NCI-H1092 treated with DMSO at 0.1 percent for 48 hours (cell line): Measurements from ENCODE around the gene PDE11A.

Experiments used
- DNase-seq: peaks from one replicate; lab custom pipeline; 2025; lab: John Stamatoyannopoulos, UW

PDE11A gene

DNA sequence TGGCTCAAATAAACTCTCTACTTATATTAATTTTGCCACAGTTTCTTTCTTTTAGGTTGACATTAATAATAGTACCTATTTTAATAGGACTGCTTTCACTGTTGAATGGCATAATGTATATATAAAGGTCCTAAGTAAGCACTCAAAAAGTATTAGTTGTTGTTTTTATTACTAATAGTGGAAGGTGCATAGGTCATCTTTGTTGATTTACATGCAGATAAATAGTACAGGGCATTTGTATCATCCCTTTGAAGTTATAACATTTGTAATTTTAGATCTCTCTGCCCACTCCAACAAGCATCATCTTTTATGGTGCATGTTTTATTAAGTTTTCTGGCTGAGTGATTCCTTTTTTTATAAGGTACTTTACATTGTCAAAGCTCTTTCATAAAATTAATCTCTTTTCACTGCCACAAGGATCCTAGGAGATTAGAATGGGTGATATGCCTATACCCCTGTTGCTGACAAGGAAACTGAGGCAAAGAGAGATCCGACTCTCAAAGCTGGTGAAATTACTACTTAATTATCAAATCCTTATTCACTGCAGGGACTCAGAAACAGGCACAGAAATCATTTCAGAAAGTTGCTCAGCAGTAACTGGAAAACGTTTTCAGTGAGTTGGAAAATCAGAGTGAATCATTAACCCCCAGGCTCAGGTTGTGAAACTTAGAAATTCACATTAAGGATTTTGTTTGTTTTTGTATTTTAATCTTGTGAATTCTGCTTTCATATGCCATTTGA lies 380.4 kb downstream of the PDE11A start:
- DNase-seq, result no peak

DNA sequence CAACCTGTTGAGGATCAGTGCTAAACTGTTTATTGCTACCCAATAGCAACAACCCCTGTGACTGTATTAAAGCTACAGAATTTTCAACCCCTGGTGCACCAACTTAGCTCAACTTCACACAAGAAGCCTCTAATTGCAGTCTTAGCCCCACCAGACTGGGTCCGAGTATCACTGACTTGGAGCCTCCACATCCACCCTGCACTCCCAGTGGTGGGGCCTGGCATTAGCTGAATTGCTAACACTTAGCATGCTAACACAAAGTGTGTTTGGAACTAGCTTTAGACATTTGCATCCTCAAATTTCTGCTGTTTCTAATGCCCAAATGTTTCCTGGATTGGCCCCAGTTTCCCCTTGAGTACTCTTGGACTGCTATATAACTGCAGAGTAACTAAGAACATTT lies 381.4 kb downstream of the PDE11A start:
- DNase-seq, result no peak

GRCh38 chr2:177689623-177690022 lies 383.0 kb downstream of the PDE11A start:
- no peak for DNase-seq

DNA sequence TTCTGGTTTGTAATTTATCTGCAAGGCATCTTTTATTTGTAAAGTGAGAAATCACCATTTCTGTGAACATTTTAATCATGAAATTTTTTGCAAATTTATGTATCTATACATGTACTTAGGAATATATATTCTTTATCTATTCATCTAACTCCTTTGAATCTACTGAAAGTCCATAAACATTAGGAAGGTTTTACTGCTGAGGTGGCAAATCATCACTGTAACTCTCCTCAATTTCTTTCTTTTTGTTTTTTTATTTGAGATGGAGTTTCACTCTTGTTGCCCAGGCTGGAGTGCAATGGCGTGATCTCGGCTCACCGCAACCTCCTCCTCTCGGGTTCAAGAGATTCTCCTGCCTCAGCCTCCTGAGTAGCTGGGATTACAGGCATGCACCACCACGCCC lies 383.7 kb downstream of the PDE11A start:
- DNase-seq, result no peak

GRCh38 chr2:177683661-177684069 lies 388.9 kb downstream of the PDE11A start:
- DNase-seq, result no peak

- no peak for DNase-seq
These were observed 389.5 kb downstream of the PDE11A start for GRCh38 chr2:177682836-177683660.

DNA sequence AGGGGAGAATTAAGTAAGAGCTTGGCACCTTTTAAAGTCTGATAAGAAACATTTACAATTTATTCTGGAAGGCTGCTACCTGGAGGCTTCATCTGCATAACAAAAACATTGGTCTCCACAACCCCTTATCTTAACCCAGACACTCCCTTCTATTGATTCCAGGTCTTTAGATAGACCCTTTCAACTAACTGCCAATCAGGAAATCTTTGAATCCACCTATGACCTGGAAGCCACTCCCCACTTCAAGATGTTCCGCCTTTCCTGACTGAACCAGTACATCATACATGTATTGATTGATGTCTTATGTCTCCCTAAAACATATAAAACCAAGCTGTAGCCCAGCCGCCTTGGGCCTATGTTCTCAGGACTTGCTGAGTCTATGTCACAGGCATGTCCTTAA lies 390.6 kb downstream of the PDE11A start:
- no peak for DNase-seq

DNA sequence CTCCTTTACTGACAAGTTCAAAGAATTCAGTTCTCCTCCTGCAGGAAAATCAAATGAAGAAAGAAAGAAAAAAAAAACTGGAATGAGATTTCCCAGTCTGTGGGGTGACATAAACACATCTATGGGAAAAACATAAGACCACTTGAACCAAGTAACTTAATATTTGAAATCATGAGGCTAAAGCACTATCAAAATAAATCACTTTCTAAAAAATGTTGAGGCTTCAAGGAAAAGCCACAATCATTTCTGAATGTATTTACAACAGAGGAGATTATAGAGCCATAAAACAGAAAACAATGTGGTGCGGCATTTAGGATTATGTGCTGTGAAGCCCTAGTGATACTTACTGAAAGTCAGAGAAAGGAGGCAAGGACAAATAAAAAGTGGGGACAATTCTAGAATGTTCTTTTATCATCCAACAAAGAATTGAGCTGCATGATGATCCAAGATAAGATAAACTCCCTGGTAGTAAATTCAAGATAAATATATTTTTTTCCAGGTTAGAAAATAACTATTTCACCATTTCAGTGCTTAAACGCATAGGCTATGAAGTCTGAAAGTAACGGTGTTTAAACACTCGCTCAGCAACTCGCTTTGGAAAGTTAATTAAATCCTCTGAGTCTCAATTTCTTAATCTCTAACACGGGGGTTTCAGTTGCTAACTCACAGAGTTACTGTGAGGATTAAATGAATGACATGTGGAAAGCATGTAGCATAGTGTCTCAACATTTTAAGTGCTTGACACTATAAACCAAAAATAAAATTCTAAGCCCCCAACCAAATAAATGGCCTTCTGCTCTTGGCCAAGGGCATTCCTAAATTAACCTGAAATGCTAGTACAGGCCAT lies 391.5 kb downstream of the PDE11A start:
- no peak for DNase-seq

- no peak for DNase-seq
These were observed 392.7 kb downstream of the PDE11A start for GRCh38 chr2:177679611-177680605.

DNA sequence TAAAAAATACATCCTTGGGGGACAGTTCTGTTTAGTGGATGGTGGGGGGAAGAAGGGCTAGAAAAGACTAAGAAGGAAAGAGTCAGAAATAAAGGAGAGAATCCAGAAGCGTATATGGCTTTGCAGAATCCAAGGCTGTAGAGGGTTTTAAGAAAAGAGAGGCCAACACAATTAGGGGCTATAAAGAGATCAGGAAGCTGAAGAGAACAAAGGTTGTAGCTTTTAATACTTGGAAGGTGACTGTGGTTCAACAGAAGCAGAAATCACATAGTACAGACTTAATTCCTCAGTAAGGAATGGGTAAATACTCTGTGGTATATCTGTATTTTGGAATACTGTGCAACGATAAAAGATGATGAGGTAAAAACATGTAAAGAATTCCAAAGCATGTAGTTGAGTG lies 393.6 kb downstream of the PDE11A start:
- DNase-seq, result no peak

GRCh38 chr2:177676636-177677035 lies 395.9 kb downstream of the PDE11A start:
- DNase-seq, result no peak

- DNase-seq, result no peak
These were observed 396.8 kb downstream of the PDE11A start for GRCh38 chr2:177675825-177676224.

DNA sequence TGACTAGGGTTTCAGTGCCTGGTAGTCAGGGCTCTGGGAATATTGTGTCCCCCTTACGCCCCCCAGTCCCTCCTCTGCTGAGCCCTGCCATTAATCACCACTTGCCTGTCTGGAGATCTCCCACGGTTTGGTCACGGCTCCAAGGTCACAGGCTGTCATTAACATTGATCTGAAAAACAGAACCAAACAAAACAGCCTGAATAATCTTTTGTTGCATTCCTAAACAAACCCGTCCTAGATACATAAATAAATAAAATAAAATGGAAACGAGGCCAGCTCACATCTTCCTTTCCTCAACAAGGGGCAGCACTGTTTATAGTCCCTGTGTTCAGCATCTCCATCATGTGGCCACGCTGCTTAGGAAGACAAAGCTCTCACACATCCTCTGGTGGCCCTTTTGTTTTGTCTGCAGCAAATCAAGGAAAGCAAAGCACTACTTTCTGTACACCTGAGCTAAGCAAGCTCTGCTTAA lies 397.2 kb downstream of the PDE11A start:
- no peak for DNase-seq

- no peak for DNase-seq
These were observed 398.7 kb downstream of the PDE11A start for GRCh38 chr2:177673602-177674595.

- DNase-seq, result no peak
These were observed 400.9 kb downstream of the PDE11A start for GRCh38 chr2:177671662-177672061.

DNA sequence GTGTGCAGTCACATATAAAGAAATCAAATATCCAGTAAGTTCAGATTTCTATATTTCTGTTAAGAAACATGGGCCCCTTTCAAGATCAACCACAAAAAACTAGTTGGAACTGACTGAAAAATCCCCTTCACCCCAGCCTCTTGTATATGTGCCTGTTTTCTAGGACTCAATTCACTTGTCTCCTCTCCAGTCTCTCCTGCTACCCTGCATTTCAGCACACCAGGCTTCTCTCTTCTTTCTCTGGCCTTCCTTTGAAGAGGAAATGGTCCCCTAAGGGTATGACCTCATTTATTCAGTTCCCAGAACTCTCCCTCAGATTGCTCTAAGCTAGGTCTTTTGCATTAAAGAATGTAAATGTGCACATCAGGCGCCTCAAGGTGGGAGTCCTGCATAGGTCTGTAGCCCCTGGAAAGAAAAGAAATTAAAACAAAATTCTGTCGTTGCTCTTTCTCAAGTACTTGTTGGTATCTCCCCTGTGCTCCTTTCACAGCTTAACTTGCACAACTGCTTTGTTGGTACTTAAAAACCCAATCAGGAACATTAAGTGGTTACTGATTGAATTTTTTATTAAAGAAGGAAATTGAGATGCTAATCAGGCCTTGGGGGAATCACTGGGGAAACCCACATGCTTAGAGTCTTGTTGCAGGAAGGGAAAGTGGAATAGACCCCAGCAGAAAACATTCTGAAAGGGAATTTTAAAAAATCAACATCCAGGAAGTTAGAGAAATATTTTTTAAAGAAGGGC lies 401.6 kb downstream of the PDE11A start:
- no peak for DNase-seq

GRCh38 chr2:177669625-177670330 lies 402.8 kb downstream of the PDE11A start:
- DNase-seq, result no peak

DNA sequence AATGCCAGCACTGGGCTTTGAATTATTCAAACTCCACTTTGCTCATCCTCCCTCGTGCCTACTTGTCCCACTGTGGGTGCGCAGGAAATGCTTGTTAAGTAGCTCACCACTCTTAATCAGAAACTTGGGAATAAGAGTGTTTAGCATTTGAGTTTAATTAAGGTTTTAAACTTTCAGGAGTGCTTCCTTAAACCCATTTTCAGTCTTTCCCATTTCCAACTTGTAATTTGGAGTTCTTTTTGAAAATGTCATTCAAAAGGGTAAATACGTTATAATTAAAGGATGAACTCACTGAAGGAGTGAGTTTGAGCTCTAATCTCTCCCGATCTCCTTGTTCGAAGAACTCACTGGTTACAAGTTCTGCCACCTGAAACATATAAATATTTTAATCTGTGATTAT lies 403.4 kb downstream of the PDE11A start:
- DNase-seq, result no peak
